ENCODE data around the gene CAPN13.

The CAPN13 gene

DNA sequence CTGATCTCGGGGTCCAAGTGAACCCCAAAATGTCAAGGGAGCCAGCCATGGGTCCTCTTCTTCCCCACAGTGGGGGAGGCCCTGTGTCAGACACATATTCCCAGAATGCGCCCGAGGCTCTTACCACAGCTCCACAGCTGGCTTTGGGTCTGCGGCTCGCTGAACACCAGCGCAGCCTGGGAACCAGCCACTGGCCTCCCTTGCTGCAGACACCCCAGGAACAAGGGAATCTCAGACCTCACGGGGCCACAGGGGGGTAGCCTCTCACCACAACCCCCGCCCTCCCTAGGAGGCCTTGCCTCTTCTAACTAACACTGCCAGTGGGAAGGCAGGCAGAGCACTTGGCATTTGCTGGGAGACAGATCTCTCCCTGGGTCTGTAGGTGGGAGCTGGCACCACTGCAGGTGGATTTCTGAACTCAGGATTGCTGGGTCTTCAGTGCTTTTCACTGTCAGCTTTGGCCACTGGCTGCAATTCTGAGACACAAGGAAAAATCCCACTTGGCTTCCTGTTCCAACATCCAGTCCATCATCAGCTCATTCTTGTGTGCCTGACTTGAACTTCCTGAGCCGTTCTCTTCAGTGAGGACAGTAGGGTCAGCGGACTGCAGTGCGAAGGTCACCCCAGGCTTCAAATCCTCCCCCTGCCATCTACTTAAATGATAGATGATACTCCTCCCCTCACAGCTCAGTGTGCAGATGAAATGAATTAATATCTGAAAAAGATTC, 128.7 kb downstream of the CAPN13 start:
- Histone ChIP-seq H2AFZ (ENCODE audit: low read length) (no peak overlapping the region), H3K4me1 (ENCODE audit: insufficient read depth, low read length, severe bottlenecking) (peaks cover 3% of the 10 kb centered on the region), H3K79me2 (ENCODE audit: insufficient read depth, low read length) (no peaks in the 10 kb centered on the region), H3K4me2 (ENCODE audit: low read length) (no peak overlapping the region), H3K9ac (ENCODE audit: low read length) (no peak overlapping the region), H3K36me3 (ENCODE audit: insufficient read depth, low read length) (no peaks in the 10 kb centered on the region), H3F3A (ENCODE audit: insufficient read depth, low read length) (no peaks in the 10 kb centered on the region), H3K4me3 (ENCODE audit: low read depth, low read length, poor library complexity, severe bottlenecking) (no peak overlapping the region), H4K20me1 (ENCODE audit: insufficient read depth, low read length) (no peaks in the 10 kb centered on the region), H3K27ac (ENCODE audit: low read depth, low read length, poor library complexity, severe bottlenecking) (no peak overlapping the region), H3K9me2 (ENCODE audit: low read depth, low read length) (no peaks in the 10 kb centered on the region), H3K9me3 (ENCODE audit: low read length) (no peaks in the 10 kb centered on the region), H3K27me3 (ENCODE audit: insufficient read depth, low read length) (no peaks in the 10 kb centered on the region)
- no peak for TF ChIP-seq EZH2 (IDR thresholded peaks at IDR 0.05; ENCODE audit: borderline replicate concordance, low read length)
- TF ChIP-seq, protein P1, sequence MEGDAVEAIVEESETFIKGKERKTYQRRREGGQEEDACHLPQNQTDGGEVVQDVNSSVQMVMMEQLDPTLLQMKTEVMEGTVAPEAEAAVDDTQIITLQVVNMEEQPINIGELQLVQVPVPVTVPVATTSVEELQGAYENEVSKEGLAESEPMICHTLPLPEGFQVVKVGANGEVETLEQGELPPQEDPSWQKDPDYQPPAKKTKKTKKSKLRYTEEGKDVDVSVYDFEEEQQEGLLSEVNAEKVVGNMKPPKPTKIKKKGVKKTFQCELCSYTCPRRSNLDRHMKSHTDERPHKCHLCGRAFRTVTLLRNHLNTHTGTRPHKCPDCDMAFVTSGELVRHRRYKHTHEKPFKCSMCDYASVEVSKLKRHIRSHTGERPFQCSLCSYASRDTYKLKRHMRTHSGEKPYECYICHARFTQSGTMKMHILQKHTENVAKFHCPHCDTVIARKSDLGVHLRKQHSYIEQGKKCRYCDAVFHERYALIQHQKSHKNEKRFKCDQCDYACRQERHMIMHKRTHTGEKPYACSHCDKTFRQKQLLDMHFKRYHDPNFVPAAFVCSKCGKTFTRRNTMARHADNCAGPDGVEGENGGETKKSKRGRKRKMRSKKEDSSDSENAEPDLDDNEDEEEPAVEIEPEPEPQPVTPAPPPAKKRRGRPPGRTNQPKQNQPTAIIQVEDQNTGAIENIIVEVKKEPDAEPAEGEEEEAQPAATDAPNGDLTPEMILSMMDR (IDR thresholded peaks at IDR 0.05; ENCODE audit: low read length): no peak

DNA sequence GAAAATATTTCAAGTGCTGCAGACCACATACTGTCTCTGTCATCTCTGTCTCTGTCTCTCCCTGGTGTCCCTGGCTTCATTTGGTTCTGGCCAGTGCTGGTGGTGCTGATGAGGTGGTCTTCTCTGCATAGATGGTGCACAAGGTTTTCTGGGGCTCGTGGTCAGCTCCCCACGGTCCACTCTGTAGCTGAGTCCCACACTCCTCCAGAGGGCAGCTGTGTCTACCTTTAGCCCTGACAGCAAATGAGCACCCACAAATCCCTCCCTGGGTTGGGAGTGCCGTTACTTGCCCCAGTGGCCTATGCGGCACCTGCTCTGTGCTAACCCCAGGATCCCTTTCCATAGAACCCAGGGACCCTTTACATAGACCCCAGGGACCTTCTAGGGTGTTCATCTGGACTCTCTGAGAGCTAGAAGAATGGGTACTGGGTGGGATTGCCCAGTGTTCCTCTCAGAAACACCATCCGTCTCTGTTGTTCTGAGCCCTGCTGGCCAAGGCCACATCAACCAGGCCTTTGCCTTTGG, 129.3 kb downstream of the CAPN13 start:
- H2AFZ ChIP-seq (ENCODE audit: low read length): no peak overlapping the region
- no peaks in the 10 kb centered on the region for H3K27me3 ChIP-seq (ENCODE audit: insufficient read depth, low read length)
- H3K4me3 ChIP-seq (ENCODE audit: low read depth, low read length, poor library complexity, severe bottlenecking): no peak overlapping the region
- no peak overlapping the region for H3K4me2 ChIP-seq (ENCODE audit: low read length)
- H3K79me2 ChIP-seq (ENCODE audit: insufficient read depth, low read length): no peaks in the 10 kb centered on the region
- H3K36me3 ChIP-seq (ENCODE audit: insufficient read depth, low read length): no peaks in the 10 kb centered on the region
- H3F3A ChIP-seq (ENCODE audit: insufficient read depth, low read length): no peaks in the 10 kb centered on the region
- H4K20me1 ChIP-seq (ENCODE audit: insufficient read depth, low read length): no peaks in the 10 kb centered on the region
- no peak overlapping the region for H3K27ac ChIP-seq (ENCODE audit: low read depth, low read length, poor library complexity, severe bottlenecking)
- no peaks in the 10 kb centered on the region for H3K9me2 ChIP-seq (ENCODE audit: low read depth, low read length)
- no peaks in the 10 kb centered on the region for H3K9me3 ChIP-seq (ENCODE audit: low read length)
- TF ChIP-seq, protein P1 (IDR thresholded peaks at IDR 0.05; ENCODE audit: low read length): no peak
- no peak for TF ChIP-seq EZH2 (IDR thresholded peaks at IDR 0.05; ENCODE audit: borderline replicate concordance, low read length)
- no peak overlapping the region for H3K9ac ChIP-seq (ENCODE audit: low read length)
- no peaks in the 10 kb centered on the region for H3K4me1 ChIP-seq (ENCODE audit: insufficient read depth, low read length, severe bottlenecking)

GRCh38 chr2:30677231-30677630, 130.0 kb downstream of the CAPN13 start:
- Histone ChIP-seq H3K27ac (ENCODE audit: low read depth, low read length, poor library complexity, severe bottlenecking) (no peak overlapping the region), H3K4me1 (ENCODE audit: insufficient read depth, low read length, severe bottlenecking) (no peaks in the 10 kb centered on the region), H3K9me3 (ENCODE audit: low read length) (0 out of 2 replicates have a peak, but pooled peaks cover 2% of the 10 kb centered on the region), H3K4me2 (ENCODE audit: low read length) (no peak overlapping the region), H4K20me1 (ENCODE audit: insufficient read depth, low read length) (no peaks in the 10 kb centered on the region), H3K9me2 (ENCODE audit: low read depth, low read length) (no peaks in the 10 kb centered on the region), H3K27me3 (ENCODE audit: insufficient read depth, low read length) (no peaks in the 10 kb centered on the region), H3F3A (ENCODE audit: insufficient read depth, low read length) (no peaks in the 10 kb centered on the region), H3K79me2 (ENCODE audit: insufficient read depth, low read length) (no peaks in the 10 kb centered on the region), H2AFZ (ENCODE audit: low read length) (no peak overlapping the region), H3K36me3 (ENCODE audit: insufficient read depth, low read length) (no peaks in the 10 kb centered on the region), H3K4me3 (ENCODE audit: low read depth, low read length, poor library complexity, severe bottlenecking) (no peak overlapping the region), H3K9ac (ENCODE audit: low read length) (no peak overlapping the region)
- TF ChIP-seq EZH2 (IDR thresholded peaks at IDR 0.05; ENCODE audit: borderline replicate concordance, low read length): no peak
- TF ChIP-seq, protein P1 (IDR thresholded peaks at IDR 0.05; ENCODE audit: low read length): no peak
